HG02763 (cell line): ENCODE data around the gene MACROD1.
"Not testable (repeated sequence)": the region's sequence is repeated elsewhere in the genome, so short reads cannot be mapped to it uniquely, and the experiment has no call there.

Experiments used
- ATAC-seq: cut with Tn5 transposase; IDR thresholded peaks from one replicate; pipeline ENCODE4 v1.9.1; 2021; ENCODE audit warnings: mild to moderate bottlenecking, moderate library complexity; ENCODE audit not compliant: unreplicated experiment

MACROD1 gene

GRCh38 chr11:64185693-64186491 lies 20.0 kb upstream of the MACROD1 start, which contains the start of gene STIP1:
STIP1 (plus strand) TSS chr11:64186171; CDS start chr11:64186262, 91 bp downstream.
- ATAC-seq = peak; percentile 88

DNA sequence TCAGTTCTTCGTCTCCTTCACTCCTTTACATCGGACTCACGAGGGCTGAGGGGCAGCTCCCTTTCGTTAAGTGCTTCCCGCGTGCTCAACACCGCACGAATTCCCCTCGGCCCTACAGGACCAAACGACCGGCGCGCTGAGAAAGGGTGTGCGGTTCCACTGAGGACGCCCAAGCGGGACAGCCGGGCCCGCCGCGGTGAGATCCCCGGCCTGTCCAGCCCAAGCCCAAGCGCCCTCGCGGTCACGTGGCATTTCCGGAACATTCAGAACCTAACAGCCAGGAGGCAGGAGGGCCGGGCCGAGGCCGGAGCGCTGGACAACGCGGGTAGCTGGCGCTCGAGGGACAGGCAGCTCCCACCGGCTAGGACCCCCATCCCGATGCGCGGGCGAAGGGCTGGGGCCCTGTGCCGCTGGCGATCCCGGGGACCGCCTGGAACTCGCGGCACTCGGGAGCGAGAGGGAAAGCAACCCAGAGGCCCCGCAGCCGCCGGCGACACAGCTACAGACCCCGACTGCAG lies 19.3 kb upstream of the MACROD1 start:
- ATAC-seq = peak; percentile 3

DNA sequence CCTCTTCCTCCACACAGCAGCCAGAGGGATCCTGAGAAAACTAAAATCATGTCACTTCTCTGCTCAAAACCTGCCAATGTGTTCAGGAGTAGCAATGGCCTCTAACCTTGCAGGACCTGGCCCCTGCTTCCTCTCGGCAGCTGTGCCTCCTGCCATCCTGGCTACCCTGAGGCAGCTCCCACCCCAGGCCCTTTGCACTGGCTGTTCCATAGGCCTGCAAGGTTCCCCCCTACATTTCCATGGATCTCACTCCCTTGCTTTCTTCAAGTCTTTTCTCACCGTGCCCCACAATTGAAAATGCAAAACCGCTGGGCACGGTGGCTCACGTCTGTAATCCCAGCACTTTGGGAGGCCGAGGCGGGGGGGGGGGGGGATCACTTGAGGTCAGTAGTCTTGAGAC lies 18.0 kb upstream of the MACROD1 start:
- ATAC-seq = no peak

GRCh38 chr11:64181506-64182411 lies 15.8 kb upstream of the MACROD1 start:
- no peak for ATAC-seq

DNA sequence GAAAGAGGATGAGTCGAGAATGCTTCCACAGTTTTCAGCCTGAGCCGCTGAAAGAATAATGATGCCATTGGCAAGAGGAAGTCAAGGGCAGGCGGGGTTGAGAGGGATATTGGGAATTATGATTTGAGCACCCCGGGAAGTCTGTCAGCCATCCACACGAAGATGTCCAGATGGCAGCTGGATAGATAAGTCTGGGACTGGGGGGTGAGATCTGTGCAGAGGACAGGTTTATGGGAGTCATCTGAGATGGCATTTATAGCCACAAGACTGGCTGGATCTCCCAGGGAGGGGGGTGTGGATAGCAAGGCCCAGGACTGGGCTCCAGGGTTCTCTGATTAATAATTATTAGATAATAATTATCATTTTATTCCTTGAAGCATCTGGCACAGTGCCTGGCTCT lies 15.0 kb upstream of the MACROD1 start:
- ATAC-seq = no peak

- ATAC-seq = no peak
Observed at GRCh38 chr11:64178951-64179639, 13.2 kb upstream of the MACROD1 start.

DNA sequence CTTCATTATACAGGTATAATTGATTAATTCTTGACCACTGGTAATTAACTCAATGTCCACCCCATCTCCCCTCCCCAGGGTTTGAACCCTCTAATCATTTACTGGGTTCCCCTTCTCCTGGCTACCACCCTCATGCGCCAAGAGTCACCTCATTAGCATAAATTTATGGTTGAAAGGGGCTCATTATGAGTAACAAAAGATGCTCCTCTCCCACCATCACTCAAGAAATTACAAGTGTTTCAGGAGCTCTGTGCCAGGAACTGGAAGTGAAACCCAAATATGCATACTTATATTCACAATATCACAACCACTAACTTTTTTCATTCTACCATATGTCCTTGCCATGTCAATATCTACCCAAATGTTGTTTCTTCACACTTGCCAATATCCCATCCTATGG lies 12.3 kb upstream of the MACROD1 start:
- no peak for ATAC-seq

GRCh38 chr11:64176751-64177150 lies 10.8 kb upstream of the MACROD1 start:
- no peak for ATAC-seq

GRCh38 chr11:64173616-64174355 lies 7.9 kb upstream of the MACROD1 start:
- ATAC-seq = no peak

DNA sequence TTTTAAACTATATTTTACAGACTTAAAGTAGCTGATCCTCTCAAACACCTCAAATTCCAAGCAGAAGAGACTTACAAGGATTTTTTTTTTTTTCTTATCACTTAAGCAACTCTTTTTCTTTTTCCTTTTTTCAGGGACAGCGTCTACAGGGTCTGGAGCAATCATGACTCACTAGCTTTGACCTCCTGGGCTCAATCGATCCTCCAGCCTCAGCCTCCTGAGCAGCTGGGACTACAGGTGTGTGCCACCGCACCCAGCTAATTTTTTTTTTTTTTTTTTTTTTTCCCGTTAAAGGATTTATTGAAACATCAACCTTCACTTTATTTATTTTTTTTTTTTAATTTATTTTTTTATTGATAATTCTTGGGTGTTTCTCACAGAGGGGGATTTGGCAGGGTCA lies 4.5 kb upstream of the MACROD1 start:
- ATAC-seq = no peak

GRCh38 chr11:64165481-64165841 lies 452 bp downstream of the MACROD1 start:
- peak; percentile 15 for ATAC-seq

DNA sequence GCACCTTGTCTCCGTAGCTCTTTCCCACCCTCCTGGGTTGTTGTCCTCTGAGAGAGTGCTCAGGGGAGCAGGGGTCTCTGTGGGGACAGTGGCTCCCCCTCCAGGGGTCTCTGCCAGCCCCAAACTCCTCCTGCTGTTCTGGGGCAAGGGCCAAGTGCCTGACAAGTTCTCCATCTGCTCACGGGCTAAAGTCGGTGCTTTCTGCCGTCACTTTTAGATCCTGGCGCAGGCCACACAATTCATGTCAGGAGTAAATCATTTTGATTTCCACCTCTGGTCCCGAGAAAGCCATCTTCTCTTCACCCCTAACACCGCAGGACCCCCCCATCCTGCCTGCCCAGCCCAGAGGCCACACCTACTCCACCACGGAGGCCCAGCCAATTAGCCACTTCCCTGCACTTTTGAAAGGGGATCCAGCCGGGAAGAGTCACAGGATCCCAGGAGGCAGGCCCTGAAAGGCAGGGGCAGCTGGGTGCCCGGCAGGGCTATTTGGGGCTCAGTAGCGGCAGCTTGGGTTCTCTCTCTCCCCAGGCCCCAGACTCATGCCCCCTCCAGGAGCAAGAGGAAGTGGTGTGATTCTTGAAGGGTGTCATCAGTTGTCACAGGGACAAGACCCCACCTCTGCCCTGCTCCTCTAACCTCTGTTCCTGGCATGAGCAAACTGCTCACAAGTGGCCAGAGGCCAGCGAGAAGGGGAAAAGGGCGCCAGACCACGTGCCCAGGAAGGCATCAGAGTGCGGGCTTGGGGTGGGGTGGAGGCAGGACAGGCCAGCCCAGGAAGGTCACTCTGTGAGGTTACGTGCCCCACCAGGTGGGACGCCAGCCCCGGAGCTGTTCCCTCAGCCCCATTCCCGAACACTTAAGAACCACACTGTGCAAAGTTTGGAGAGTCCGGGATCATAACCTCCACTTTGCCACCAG lies 1.3 kb downstream of the MACROD1 start:
- no peak for ATAC-seq

DNA sequence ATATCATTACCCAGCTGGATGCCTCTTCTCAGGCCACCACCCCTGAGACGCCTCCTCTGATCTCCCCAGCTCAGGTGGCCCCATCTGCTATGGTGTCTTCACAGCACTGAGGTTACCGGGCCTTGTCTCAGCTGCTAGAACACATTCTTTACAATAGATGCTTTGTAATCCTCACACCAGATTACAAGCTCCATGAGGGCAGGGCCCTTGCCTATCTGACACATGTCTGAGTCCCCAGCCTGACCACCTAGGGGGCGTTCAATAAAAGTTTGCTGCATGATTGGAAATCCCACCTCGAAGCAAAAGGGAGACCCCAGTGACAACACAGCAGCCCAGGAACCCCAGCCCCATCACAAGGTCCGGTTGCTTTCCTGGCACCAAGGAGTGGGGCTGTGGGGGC lies 2.0 kb downstream of the MACROD1 start:
- no peak for ATAC-seq

DNA sequence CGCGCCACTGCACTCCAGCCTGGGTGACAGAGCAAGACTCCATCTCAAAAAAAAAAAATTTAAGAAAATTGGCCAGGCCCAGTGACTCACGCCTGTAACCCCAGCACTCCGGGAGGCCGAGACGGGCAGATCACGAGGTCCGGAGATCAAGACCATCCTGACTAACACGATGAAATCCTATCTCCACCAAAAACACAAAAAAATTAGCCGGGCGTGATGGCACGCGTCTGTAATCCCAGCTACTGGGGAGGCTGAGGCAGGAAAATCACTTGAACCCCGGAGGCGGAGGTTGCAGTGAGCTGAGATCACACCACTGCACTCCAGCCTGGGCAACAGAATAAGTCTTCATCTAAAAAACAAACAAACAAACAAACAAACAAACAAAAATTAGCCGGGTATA lies 3.1 kb downstream of the MACROD1 start:
- not testable (repeated sequence) for ATAC-seq

DNA sequence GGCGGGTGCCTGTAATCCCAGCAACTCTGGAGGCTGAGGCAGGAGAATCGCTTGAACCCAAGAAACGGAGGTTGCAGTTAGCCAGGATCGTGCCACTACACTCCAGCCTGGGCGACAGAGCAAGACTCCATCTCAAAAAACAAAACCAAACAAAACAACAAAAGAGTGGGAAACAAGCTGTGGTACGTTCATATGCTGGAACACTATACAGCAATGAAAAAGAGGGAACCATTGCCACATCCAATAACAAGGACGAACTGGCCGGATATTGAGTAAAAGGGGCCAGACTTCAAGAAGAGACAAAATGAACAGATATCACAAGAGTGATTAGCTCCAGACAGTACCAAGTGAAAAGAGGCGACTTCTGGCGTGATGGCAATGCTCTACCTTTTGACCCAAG lies 4.9 kb downstream of the MACROD1 start:
- no peak for ATAC-seq

DNA sequence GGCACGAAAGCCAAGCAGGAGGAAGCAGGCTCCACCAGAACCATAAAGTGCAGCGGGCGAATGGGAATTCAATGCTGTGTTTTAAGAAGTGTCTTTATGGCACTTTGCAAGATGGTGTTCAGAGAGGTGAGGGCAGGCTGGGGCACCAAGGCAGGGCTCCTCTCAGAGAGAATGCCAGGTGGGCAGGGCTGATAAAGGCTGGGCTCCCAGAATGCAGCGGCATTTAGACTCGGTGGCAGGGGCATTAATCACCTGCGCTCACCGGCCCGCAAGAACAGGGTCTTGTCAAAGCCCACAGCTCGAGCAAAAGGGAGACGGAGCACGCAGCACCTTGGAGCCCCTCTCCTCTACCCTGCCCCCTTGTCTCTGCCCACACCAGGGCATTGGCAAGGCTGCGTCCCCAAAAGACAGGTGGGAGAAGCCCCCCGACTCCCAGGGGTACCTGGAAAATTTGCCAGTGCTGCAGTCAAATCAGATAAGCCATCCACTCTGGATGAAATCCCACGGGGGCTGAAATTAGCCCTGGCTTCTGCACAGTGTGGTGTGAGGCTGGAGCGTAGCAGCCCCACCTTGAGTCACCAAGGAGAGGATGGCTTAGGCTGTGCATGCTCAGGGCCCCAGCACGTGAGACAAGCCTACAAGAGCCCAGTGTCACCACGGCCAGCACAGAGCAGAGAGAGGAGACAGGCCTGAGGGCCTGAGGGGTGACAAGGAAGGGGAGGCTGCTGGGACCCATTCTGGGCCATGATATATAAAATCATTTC lies 8.1 kb downstream of the MACROD1 start:
- ATAC-seq = no peak

- ATAC-seq = no peak
Observed at GRCh38 chr11:64156235-64157011, 9.5 kb downstream of the MACROD1 start.

DNA sequence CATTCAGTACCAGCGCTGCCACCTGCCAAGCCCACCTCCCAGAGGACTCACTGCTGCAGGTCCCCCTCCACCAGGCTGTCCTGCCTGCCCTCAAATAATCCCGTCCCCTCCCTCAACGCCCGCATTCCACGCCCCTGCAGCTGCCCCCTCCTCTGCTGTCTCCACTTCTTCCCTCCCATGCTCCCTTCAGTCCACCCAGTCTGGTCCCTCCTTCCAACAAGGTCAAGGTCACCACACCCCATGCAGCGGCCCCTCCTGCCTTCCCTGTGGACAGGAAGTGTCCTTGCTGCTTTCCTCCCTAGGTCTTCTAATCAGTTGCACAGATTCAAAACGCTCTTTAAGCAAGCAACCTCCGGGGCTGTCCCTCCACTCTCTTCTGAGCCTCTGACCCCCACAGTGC lies 12.1 kb downstream of the MACROD1 start:
- ATAC-seq = no peak
